Naive thymus-derived CD4-positive, alpha-beta T cell (primary cell): Measurements from ENCODE around the gene OR2V2. TPM values are rescaled to one million over a fixed set of nuclear protein-coding genes. Genes with fewer than 3 reads are reported as not detected.

ENCODE experiments used
- ATAC-seq: fragments of 150-1000 bp; cut with Tn5 transposase; 2 replicates; pipeline ENCODE4 v1.10.0; 2021; ENCODE audit warnings: mild to moderate bottlenecking, moderate library complexity
- CTCF ChIA-PET: fragments of 350-600 bp; sonication (Branson Sonifier 250); formaldehyde crosslinking; loops from one replicate; lab custom pipeline; 2021; ENCODE audit warnings: antibody characterized with exemption; lab: Charles Lee
- POLR2A ChIA-PET: fragments of 350-600 bp; sonication (Branson Sonifier 250); formaldehyde crosslinking; loops from one replicate; lab custom pipeline; 2021; ENCODE audit warnings: antibody characterized with exemption, inconsistent platforms; lab: Charles Lee
- DNase-seq, 9 donors: peaks; one replicate each; pipeline versions ENCODE4 v3.0.0 to v3.0.0-alpha.2; 2020 to 2022; ENCODE audit warnings: mixed read lengths in 1 of 9
- H3K27ac ChIP-seq: one replicate; pipeline ENCODE4 v1.7.0; 2013; ENCODE audit warnings: mild to moderate bottlenecking, low read depth, low read length, moderate library complexity
- H3K27me3 ChIP-seq, 2 donors: one replicate each; pipeline ENCODE4 v1.7.0; 2013; ENCODE audit warnings: low read length in 2 of 2, mild to moderate bottlenecking in 2 of 2, moderate library complexity in 2 of 2; ENCODE audit not compliant: control insufficient read depth in 2 of 2, insufficient read depth in 2 of 2
- H3K36me3 ChIP-seq, 3 experiments: 1 replicate in 2 of 3; 2 replicates in 1 of 3; pipeline ENCODE4 v1.7.0; 2013; ENCODE audit warnings: low read length in 3 of 3, mild to moderate bottlenecking in 3 of 3, moderate library complexity in 1 of 3; ENCODE audit not compliant: insufficient read depth in 3 of 3, control insufficient read depth in 2 of 3
- H3K4me1 ChIP-seq, 2 donors: one replicate each; pipeline ENCODE4 v1.7.0; 2013; ENCODE audit warnings: low read length in 2 of 2, mild to moderate bottlenecking in 2 of 2, moderate library complexity in 1 of 2; ENCODE audit not compliant: control insufficient read depth in 2 of 2, insufficient read depth in 2 of 2
- H3K4me3 ChIP-seq: 2 replicates; pipeline ENCODE4 v1.7.0; 2013; ENCODE audit warnings: mild to moderate bottlenecking, low read length
- H3K9me3 ChIP-seq, 3 experiments: 1 replicate in 2 of 3; 2 replicates in 1 of 3; pipeline ENCODE4 v1.7.0; 2013; ENCODE audit warnings: low read length in 3 of 3; ENCODE audit not compliant: control insufficient read depth in 2 of 3
- H3K27ac Mint-ChIP-seq, 9 donors: one replicate each; pipeline ENCODE4 v1.8.0; 2020 to 2022; ENCODE audit warnings: mixed read lengths in 9 of 9, mild to moderate bottlenecking in 8 of 9, moderate library complexity in 5 of 9, inconsistent platforms in 2 of 9
- H3K27me3 Mint-ChIP-seq, 5 donors: one replicate each; pipeline ENCODE4 v1.8.0; 2021 to 2022; ENCODE audit warnings: mixed read lengths in 5 of 5, mild to moderate bottlenecking in 1 of 5
- H3K36me3 Mint-ChIP-seq, 5 donors: one replicate each; pipeline ENCODE4 v1.8.0; 2020 to 2022; ENCODE audit warnings: mixed read lengths in 5 of 5, mild to moderate bottlenecking in 3 of 5, inconsistent platforms in 1 of 5
- H3K4me1 Mint-ChIP-seq, 7 donors: one replicate each; pipeline ENCODE4 v1.8.0; 2020 to 2022; ENCODE audit warnings: mixed read lengths in 7 of 7, mild to moderate bottlenecking in 3 of 7, inconsistent platforms in 1 of 7
- H3K4me3 Mint-ChIP-seq, 10 donors: one replicate each; pipeline ENCODE4 v1.8.0; 2020 to 2022; ENCODE audit warnings: mild to moderate bottlenecking in 10 of 10, mixed read lengths in 10 of 10, moderate library complexity in 6 of 10, inconsistent platforms in 2 of 10
- H3K9me3 Mint-ChIP-seq, 11 donors: one replicate each; pipeline ENCODE4 v1.8.0; 2020 to 2022; ENCODE audit warnings: mixed read lengths in 11 of 11, mild to moderate bottlenecking in 4 of 11, inconsistent platforms in 1 of 11, moderate library complexity in 1 of 11
- intact Hi-C, 2 donors: fragments of 100-400 bp; cut with micrococcal nuclease; formaldehyde crosslinking; loops; one replicate each; pipeline ENCODE4 v1.15.1; 2023
- polyA plus RNA-seq, 2 donors: library from polyadenylated mRNA; unstranded; fragments of 300-500 nt; fragmentation: Illumina TruSeq; gene quantifications; one replicate each; pipeline ENCODE4 v1.2.3, GENCODE V29; 2021
- total RNA-seq, 6 experiments: library from RNA in 5 of 6; stranded (reverse) in 5 of 6; gene quantifications; 1 replicate in 5 of 6; 2 replicates in 1 of 6; pipeline ENCODE4 v1.2.3 and lab custom pipeline; 2021 to 2026

Gene OR2V2
- total and polyA plus RNA-seq, 7 experiments from 2014 or later: not detected

DNA sequence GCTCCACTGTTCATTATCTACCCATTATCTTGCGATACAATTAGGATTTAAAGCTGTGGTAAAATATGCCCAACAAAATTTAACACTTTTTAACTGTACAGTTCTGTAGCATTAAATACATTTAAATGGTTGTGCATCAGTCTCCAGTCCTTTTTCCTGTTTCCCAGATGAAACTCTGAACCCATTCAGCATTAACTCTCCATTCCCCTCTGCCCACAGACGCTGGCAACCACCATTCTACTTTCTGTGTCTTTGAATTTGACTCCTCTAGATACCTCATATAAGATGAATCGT, 60.5 kb downstream of the OR2V2 start:
- peak overlapping the region; percentile 67 for H3K4me3 ChIP-seq
- H3K27me3 Mint-ChIP-seq: peaks cover 0 to 33% (median 11%) of the 10 kb centered on the region in 5 donors
- CTCF ChIA-PET: interaction anchor here (0.6 to 4.1 kb wide), 5 partner anchors 16 to 47 kb away, joined by 3 to 18 read pairs (median 4); no protein-coding TSS in a partner anchor
- ATAC-seq (no peak), DNase-seq (no peak)
- peaks cover 0 to 23% (median 3%) of the 10 kb centered on the region in 11 donors for H3K9me3 Mint-ChIP-seq
- H3K27me3 ChIP-seq: peaks cover 0 to 4% of the 10 kb centered on the region in 2 donors
- peak overlapping the region; percentile 73 for H3K27ac ChIP-seq
- peaks cover 21 to 45% (median 37%) of the 10 kb centered on the region in 7 donors for H3K4me1 Mint-ChIP-seq
- H3K27ac Mint-ChIP-seq: peak overlapping the region; percentile 90 to 100 (median 98)
- H3K36me3 ChIP-seq: no peaks in the 10 kb centered on the region
- H3K4me3 Mint-ChIP-seq: peak overlapping the region; percentile 88 to 99 (median 94)
- H3K36me3 Mint-ChIP-seq: peaks cover 0 to 17% (median 0%) of the 10 kb centered on the region in 5 donors
- POLR2A ChIA-PET: interaction anchor here (0.5 to 8.9 kb wide), 16 partner anchors 9 to 1585 kb away, joined by 3 to 259 read pairs (median 8); partner anchors contain the start of genes HNRNPH1, RACK1, TRIM41 and TRIM52
- H3K9me3 ChIP-seq: no peaks in the 10 kb centered on the region
- intact Hi-C loops: loop anchor here (1.0 kb wide), 5 partner anchors 9 to 48 kb away; partner anchors contain the start of gene RACK1 (in 1 of the 2)
- H3K4me1 ChIP-seq: peaks cover 5 to 11% of the 10 kb centered on the region in 2 donors

Other genes starting within 250 kb of the OR2V2 start
- gene BTNL8, start 248.4 kb upstream of the OR2V2 start, total RNA-seq: not detected
- gene BTNL8, start 248.4 kb upstream of the OR2V2 start, polyA plus RNA-seq: not detected
- not detected for gene BTNL3, start 158.7 kb upstream of the OR2V2 start, total RNA-seq
- gene BTNL3, start 158.7 kb upstream of the OR2V2 start, polyA plus RNA-seq: not detected
- gene BTNL9, start 107.3 kb upstream of the OR2V2 start, total RNA-seq: 1 to 10 TPM in 1 of 5 experiments, not detected in 4; 1.6 TPM
- gene BTNL9, start 107.3 kb upstream of the OR2V2 start, polyA plus RNA-seq: not detected
- not detected for gene OR2V1, start 16.4 kb upstream of the OR2V2 start, total RNA-seq
- gene OR2V1, start 16.4 kb upstream of the OR2V2 start, polyA plus RNA-seq: not detected
- 1 to 10 TPM; 1.1 to 6.1 (median 3.6) TPM for gene TRIM7, start 57.6 kb downstream of the OR2V2 start, total RNA-seq
- gene TRIM7, start 57.6 kb downstream of the OR2V2 start, polyA plus RNA-seq: under 1 TPM in 1 of 2 donors, not detected in 1; 0.28 TPM
- 10 to 100 TPM; 27.3 to 36.5 (median 32.6) TPM for gene TRIM41, start 75.7 kb downstream of the OR2V2 start, total RNA-seq
- 1 to 10 TPM in 1 of 2 donors, under 1 TPM in 1; 0.72 to 1.1 TPM for gene TRIM41, start 75.7 kb downstream of the OR2V2 start, polyA plus RNA-seq
- 1,000 to 10,000 TPM; 1,703 to 2,739 (median 2,322) TPM for gene RACK1, start 96.3 kb downstream of the OR2V2 start, total RNA-seq
- gene RACK1, start 96.3 kb downstream of the OR2V2 start, polyA plus RNA-seq: 1,000 to 10,000 TPM; 2,748 to 2,829 TPM
- gene TRIM52, start 113.6 kb downstream of the OR2V2 start, total RNA-seq: 10 to 100 TPM; 31.4 to 71.6 (median 35.7) TPM
- gene TRIM52, start 113.6 kb downstream of the OR2V2 start, polyA plus RNA-seq: 10 to 100 TPM; 39.2 to 50.5 TPM
- under 1 TPM in 1 of 5 experiments, not detected in 4; 0.35 TPM for gene OR4F3, start 219.7 kb downstream of the OR2V2 start, total RNA-seq
- gene OR4F3, start 219.7 kb downstream of the OR2V2 start, polyA plus RNA-seq: not detected